Activated CD8-positive, alpha-beta memory T cell treated with anti-CD3 and anti-CD28 coated beads, Interleukin-2, amount 10 ng/mL, durations not matched to agents 7 days and 5 days (primary cell): Measurements from ENCODE around the gene USP17L27. TPM values are rescaled to one million over a fixed set of nuclear protein-coding genes. Genes with fewer than 3 reads are reported as not detected.
"Not testable (repeated sequence)": the region's sequence is repeated elsewhere in the genome, so short reads cannot be mapped to it uniquely, and the experiment has no call there.

Experiments used
- ATAC-seq: fragments of 150-1000 bp; cut with Tn5 transposase; one replicate; pipeline ENCODE4 v1.10.0; 2021; ENCODE audit warnings: moderate library complexity
- CTCF ChIA-PET: fragments of 350-600 bp; sonication (Branson Sonifier 250); formaldehyde crosslinking; loops from one replicate; lab custom pipeline; 2021; ENCODE audit warnings: antibody characterized with exemption; lab: Charles Lee
- DNase-seq: peaks from one replicate; pipeline ENCODE4 v3.0.0-alpha.2; 2020
- H3K27ac Mint-ChIP-seq: one replicate; pipeline ENCODE4 v1.8.0; 2021; ENCODE audit warnings: mild to moderate bottlenecking, mixed read lengths
- H3K27me3 Mint-ChIP-seq: one replicate; pipeline ENCODE4 v1.8.0; 2021; ENCODE audit warnings: mixed read lengths
- H3K36me3 Mint-ChIP-seq: one replicate; pipeline ENCODE4 v1.8.0; 2021; ENCODE audit warnings: mild to moderate bottlenecking, mixed read lengths
- H3K4me1 Mint-ChIP-seq: one replicate; pipeline ENCODE4 v1.8.0; 2021; ENCODE audit warnings: mixed read lengths
- H3K4me3 Mint-ChIP-seq: one replicate; pipeline ENCODE4 v1.8.0; 2021; ENCODE audit warnings: mild to moderate bottlenecking, moderate library complexity, mixed read lengths
- H3K9me3 Mint-ChIP-seq: one replicate; pipeline ENCODE4 v1.8.0; 2022; ENCODE audit warnings: low read depth, mixed read lengths
- total RNA-seq, 2 experiments: library from RNA; stranded (reverse); gene quantifications; one replicate each; pipeline ENCODE4 v1.2.3, GENCODE V29; 2021

The USP17L27 gene
- not detected for total RNA-seq

- H3K27me3 Mint-ChIP-seq, DNase-seq, H3K4me3 Mint-ChIP-seq, H3K27ac Mint-ChIP-seq, CTCF ChIA-PET, H3K9me3 Mint-ChIP-seq, H3K4me1 Mint-ChIP-seq, H3K36me3 Mint-ChIP-seq, ATAC-seq: not testable (repeated sequence)
These were observed at the start of gene USP17L27 for GRCh38 chr4:9343848-9344247. TSS of gene USP17L27 (plus strand) at chr4:9344148. CDS start at chr4:9344148, 0 bp downstream.

GRCh38 chr4:9324191-9324590, 19.8 kb upstream of the USP17L27 start:
- H3K9me3 Mint-ChIP-seq, H3K27ac Mint-ChIP-seq, DNase-seq, ATAC-seq, H3K36me3 Mint-ChIP-seq, H3K4me1 Mint-ChIP-seq, H3K27me3 Mint-ChIP-seq, CTCF ChIA-PET, H3K4me3 Mint-ChIP-seq: not testable (repeated sequence)

- H3K9me3 Mint-ChIP-seq, DNase-seq, H3K4me3 Mint-ChIP-seq, CTCF ChIA-PET, H3K27me3 Mint-ChIP-seq, H3K27ac Mint-ChIP-seq, H3K36me3 Mint-ChIP-seq, H3K4me1 Mint-ChIP-seq, ATAC-seq: not testable (repeated sequence)
These were observed 19.1 kb upstream of the USP17L27 start, which contains the start of gene USP17L24 for GRCh38 chr4:9324865-9325264. TSS of gene USP17L24 (plus strand) at chr4:9325165. CDS start at chr4:9325165, 0 bp downstream.

GRCh38 chr4:9329611-9330010, 14.3 kb upstream of the USP17L27 start, which contains the start of gene USP17L25:
TSS of gene USP17L25 (plus strand) at chr4:9329911. CDS start at chr4:9329911, 0 bp downstream.
- H3K36me3 Mint-ChIP-seq, H3K4me1 Mint-ChIP-seq, H3K27ac Mint-ChIP-seq, H3K9me3 Mint-ChIP-seq, H3K27me3 Mint-ChIP-seq, DNase-seq, H3K4me3 Mint-ChIP-seq, ATAC-seq, CTCF ChIA-PET: not testable (repeated sequence)

GRCh38 chr4:9334358-9334757, 9.6 kb upstream of the USP17L27 start, which contains the start of gene USP17L26:
TSS of gene USP17L26 (plus strand) at chr4:9334658. CDS start at chr4:9334658, 0 bp downstream.
- H3K4me3 Mint-ChIP-seq, H3K4me1 Mint-ChIP-seq, CTCF ChIA-PET, DNase-seq, ATAC-seq, H3K9me3 Mint-ChIP-seq, H3K27me3 Mint-ChIP-seq, H3K36me3 Mint-ChIP-seq, H3K27ac Mint-ChIP-seq: not testable (repeated sequence)

- H3K9me3 Mint-ChIP-seq, CTCF ChIA-PET, ATAC-seq, H3K27me3 Mint-ChIP-seq, DNase-seq, H3K4me3 Mint-ChIP-seq, H3K27ac Mint-ChIP-seq, H3K36me3 Mint-ChIP-seq, H3K4me1 Mint-ChIP-seq: not testable (repeated sequence)
These were observed 4.8 kb upstream of the USP17L27 start, which contains the start of gene USP17L5 for GRCh38 chr4:9339103-9339502. TSS of gene USP17L5 (plus strand) at chr4:9339403. CDS start at chr4:9339403, 0 bp downstream.

- H3K4me3 Mint-ChIP-seq, CTCF ChIA-PET, H3K27me3 Mint-ChIP-seq, H3K27ac Mint-ChIP-seq, H3K36me3 Mint-ChIP-seq, H3K4me1 Mint-ChIP-seq, H3K9me3 Mint-ChIP-seq, DNase-seq, ATAC-seq: not testable (repeated sequence)
These were observed 4.6 kb downstream of the USP17L27 start, which contains the start of gene USP17L28 for GRCh38 chr4:9348593-9348992. TSS of gene USP17L28 (plus strand) at chr4:9348893. CDS start at chr4:9348893, 0 bp downstream.

- H3K4me1 Mint-ChIP-seq, ATAC-seq, H3K36me3 Mint-ChIP-seq, H3K27me3 Mint-ChIP-seq, CTCF ChIA-PET, DNase-seq, H3K27ac Mint-ChIP-seq, H3K9me3 Mint-ChIP-seq, H3K4me3 Mint-ChIP-seq: not testable (repeated sequence)
These were observed 6.9 kb downstream of the USP17L27 start for GRCh38 chr4:9350866-9351265.

- H3K27ac Mint-ChIP-seq, H3K9me3 Mint-ChIP-seq, ATAC-seq, H3K4me3 Mint-ChIP-seq, CTCF ChIA-PET, H3K36me3 Mint-ChIP-seq, DNase-seq, H3K27me3 Mint-ChIP-seq, H3K4me1 Mint-ChIP-seq: not testable (repeated sequence)
These were observed 9.4 kb downstream of the USP17L27 start, which contains the start of gene USP17L29 for GRCh38 chr4:9353338-9353737. TSS of gene USP17L29 (plus strand) at chr4:9353638. CDS start at chr4:9353638, 0 bp downstream.

GRCh38 chr4:9362829-9363228, 18.9 kb downstream of the USP17L27 start, which contains the start of gene USP17L30:
TSS of gene USP17L30 (plus strand) at chr4:9363129. CDS start at chr4:9363129, 0 bp downstream.
- not testable (repeated sequence) for H3K27me3 Mint-ChIP-seq

GRCh38 chr4:9379881-9380280, 35.9 kb downstream of the USP17L27 start:
- DNase-seq, H3K9me3 Mint-ChIP-seq: not testable (repeated sequence)

More at GRCh38 chr4:9362829-9363228, 18.9 kb downstream of the USP17L27 start, which contains the start of gene USP17L30:
- H3K4me1 Mint-ChIP-seq, CTCF ChIA-PET, H3K36me3 Mint-ChIP-seq, ATAC-seq, H3K9me3 Mint-ChIP-seq, H3K27ac Mint-ChIP-seq, H3K4me3 Mint-ChIP-seq, DNase-seq: not testable (repeated sequence)

GRCh38 chr4:9381012-9381534, 37.1 kb downstream of the USP17L27 start:
- H3K4me1 Mint-ChIP-seq, H3K4me3 Mint-ChIP-seq, H3K9me3 Mint-ChIP-seq, ATAC-seq, H3K27me3 Mint-ChIP-seq, H3K27ac Mint-ChIP-seq, H3K36me3 Mint-ChIP-seq, CTCF ChIA-PET: not testable (repeated sequence)
- peak; percentile 52 for DNase-seq

More at GRCh38 chr4:9379881-9380280, 35.9 kb downstream of the USP17L27 start:
- H3K27ac Mint-ChIP-seq, H3K4me3 Mint-ChIP-seq, H3K27me3 Mint-ChIP-seq, H3K36me3 Mint-ChIP-seq, H3K4me1 Mint-ChIP-seq, CTCF ChIA-PET, ATAC-seq: not testable (repeated sequence)

- Mint-ChIP-seq H3K4me1 (no peaks in the 10 kb centered on the region), H3K9me3 (no peaks in the 10 kb centered on the region), H3K27ac (no peak overlapping the region), H3K27me3 (peaks cover 3% of the 10 kb centered on the region), H3K4me3 (no peak overlapping the region), H3K36me3 (no peaks in the 10 kb centered on the region)
- ATAC-seq = no peak
- CTCF ChIA-PET = no interaction called here
- no peak for DNase-seq
These were observed 40.2 kb downstream of the USP17L27 start for GRCh38 chr4:9384126-9384525.

GRCh38 chr4:9389001-9389400, 45.1 kb downstream of the USP17L27 start:
- H3K36me3 Mint-ChIP-seq, CTCF ChIA-PET, H3K4me1 Mint-ChIP-seq, H3K27me3 Mint-ChIP-seq, H3K9me3 Mint-ChIP-seq, ATAC-seq, DNase-seq, H3K4me3 Mint-ChIP-seq, H3K27ac Mint-ChIP-seq: not testable (repeated sequence)
